ENCODE measurements around the gene UFL1.

DNA sequence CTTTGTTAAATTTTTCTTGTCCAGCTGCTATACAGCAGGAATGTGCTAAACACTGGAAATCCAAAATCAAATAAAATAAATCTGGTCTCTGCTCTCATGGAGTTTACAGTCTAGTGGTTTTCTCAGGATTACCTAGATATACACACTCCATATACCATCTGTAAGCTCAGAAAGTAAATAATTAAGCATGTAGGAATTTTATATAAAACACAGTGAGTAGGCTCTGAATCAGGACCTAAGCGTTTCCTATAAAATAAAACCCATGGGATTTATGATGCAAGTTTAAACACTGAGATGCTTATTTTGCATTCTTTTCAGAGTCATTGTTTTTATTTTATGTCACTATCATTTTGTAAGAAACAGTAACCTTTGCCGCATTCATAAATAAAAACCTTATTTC lies 29.7 kb upstream of the UFL1 start:
- TF ChIP-seq, protein P1, sequence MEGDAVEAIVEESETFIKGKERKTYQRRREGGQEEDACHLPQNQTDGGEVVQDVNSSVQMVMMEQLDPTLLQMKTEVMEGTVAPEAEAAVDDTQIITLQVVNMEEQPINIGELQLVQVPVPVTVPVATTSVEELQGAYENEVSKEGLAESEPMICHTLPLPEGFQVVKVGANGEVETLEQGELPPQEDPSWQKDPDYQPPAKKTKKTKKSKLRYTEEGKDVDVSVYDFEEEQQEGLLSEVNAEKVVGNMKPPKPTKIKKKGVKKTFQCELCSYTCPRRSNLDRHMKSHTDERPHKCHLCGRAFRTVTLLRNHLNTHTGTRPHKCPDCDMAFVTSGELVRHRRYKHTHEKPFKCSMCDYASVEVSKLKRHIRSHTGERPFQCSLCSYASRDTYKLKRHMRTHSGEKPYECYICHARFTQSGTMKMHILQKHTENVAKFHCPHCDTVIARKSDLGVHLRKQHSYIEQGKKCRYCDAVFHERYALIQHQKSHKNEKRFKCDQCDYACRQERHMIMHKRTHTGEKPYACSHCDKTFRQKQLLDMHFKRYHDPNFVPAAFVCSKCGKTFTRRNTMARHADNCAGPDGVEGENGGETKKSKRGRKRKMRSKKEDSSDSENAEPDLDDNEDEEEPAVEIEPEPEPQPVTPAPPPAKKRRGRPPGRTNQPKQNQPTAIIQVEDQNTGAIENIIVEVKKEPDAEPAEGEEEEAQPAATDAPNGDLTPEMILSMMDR (IDR thresholded peaks at IDR 0.05) = no peak
- TF ChIP-seq POLR2AphosphoS5 (IDR thresholded peaks at IDR 0.05; ENCODE audit: insufficient read depth in 1 of 2, low read depth in 1 of 2) = no peak
